Esophagus mucosa (tissue), 1 donor: ENCODE results near the gene ANKRD63. TPM values are rescaled to one million over a fixed set of nuclear protein-coding genes. Genes with fewer than 3 reads are reported as not detected.

Experiments
- ATAC-seq: fragments of 200-7000 bp; cut with Tn5 transposase; one replicate; pipeline ENCODE4 v1.9.1; 2020
- total RNA-seq: library from RNA; stranded (reverse); gene quantifications from one replicate; pipeline ENCODE4 v1.2.4, GENCODE V29; 2023
- donor health status: DM: yes; HTN: yes; CAD: no.

ANKRD63 gene
- total RNA-seq, 1 donor from 2014 or later, result not detected

DNA sequence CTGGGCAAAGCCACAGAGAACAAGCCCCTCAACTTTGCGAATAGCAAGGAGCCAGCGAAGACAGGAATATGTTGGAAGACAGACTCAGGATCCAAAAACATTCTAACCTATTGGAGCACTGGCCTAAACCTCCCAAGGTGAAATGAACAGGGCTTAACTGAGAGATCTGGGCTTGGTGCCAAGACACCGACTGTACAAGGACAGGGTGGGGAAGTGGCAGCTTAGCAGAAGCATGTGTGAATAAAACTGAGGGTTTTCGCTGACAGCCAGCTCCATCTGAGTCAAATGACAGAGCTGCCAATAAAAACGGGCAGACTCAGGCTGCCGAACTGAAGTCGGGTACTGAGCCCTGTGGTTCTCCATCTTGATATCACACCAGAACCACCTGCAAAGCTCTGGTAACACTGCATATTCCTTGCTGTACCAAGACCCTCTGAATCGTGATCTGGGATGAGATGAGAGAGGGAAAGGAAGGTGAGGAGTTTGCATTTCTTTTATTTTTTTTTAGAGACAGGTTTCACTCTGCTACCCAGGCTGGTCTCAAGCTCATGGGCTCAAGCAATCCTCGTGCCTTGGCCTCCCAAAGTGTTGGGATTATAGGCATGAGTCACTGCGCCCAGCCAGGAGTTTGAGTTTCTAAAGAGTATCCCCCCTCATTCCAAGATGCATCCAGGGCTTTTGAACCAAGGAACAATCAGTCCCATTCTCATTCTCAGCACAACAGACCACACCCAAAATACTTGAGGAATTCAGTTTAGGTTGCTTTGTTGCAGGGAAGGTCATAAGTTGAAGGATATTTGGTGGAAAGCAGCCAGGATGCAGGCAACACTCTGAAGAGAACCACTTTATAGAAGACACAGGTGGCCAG is 30.9 kb upstream of the ANKRD63 start:
- ATAC-seq, result peak; percentile 87

DNA sequence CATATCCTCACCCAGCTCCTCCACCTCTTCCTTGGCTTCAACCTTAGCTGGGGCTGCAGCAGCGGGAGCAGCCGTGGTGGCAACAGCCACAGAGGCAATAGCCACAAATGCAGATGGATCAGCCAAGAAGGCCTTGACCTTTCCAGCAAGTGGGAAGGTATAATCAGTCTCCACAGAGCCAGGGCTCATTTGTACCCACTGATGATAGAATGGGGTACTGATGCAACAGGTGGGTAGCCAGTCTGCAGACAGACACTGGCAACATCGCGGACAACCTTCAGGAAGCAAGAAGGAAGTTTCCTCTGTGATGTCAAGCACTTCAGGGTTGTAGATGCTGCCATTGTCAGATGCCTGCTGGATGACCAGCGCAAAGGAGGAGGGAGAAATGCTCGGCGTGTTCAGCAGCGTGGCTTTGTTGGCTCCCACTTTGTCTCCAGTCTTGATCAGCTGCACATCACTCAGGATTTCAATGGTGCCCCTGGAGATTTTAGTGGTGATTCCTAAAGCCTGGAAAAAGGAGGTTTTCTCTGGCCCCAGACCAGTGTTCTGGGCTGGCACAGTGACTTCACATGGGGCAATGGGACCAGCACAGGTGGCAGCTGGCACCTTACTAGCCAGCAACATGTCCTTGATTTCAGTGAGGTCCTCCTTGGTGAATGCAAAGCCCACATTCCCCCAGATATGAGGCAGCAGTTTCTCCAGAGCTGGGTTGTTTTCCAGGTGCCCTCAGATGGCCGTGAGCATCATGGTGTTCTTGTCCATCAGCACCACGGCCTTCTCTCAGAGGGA is 29.7 kb upstream of the ANKRD63 start:
- ATAC-seq, result no peak

DNA sequence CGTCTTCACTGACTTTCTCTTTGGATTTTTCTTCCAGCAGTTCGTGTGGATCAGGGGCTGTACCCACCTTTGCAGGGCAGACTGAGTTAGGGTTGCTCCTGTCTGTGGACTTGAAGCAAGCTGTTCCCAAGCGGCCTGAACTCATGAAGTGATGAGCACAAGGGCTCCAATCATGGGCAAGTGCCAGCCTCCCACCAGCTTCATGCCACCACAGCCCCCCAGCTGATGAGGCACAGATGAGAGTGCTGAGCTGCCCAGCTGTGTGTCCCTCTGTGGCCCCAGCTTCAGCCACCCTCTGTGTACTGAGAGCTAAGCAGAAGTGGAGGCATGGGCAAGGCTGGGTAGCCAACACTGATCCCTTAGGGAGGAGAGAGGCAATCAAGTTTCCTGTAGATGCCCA is 28.1 kb upstream of the ANKRD63 start:
- ATAC-seq, result no peak

DNA sequence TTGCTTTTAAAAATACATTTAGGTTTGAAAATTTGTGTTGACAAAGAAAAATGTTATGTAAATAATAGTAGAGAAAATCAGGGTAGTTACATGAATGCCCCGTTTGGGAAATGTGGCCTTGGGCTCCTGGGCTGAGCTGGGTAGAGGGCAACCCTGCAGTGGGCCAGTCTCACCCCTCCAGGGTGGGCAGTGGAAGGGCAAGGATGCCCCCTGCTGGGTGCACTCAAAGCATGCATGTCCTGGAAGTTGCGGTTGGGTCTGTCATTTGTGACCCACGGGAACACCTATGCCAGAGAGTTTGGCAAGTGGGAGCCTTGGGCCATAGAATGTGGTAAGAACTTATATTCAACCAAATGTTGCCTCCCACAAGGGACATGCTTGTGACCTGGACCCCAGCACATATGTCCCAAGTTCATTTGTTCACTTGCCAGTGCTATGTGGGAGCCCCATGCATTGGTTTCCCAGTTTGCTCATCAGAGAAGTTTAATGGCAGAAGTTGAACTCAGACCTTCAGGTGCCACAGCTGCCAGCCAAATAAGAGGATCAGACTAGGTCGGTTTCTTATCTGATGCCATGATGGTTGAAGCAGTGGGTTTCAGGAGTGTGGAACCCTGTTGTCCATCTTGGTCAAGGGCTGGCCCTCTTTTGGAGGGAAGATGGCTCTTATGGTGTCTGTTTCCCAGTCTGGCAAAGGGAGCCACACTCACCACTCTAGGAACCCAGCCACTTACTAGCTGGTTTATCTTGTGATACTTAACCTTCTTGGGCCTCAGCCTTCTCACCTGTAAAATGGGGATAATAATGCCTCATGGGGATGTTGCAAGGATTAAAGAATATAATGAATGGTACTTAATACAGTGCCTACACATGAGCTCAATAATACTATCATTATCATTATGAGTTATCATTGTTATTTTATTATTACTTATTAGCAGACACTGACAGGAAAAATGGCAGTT is 27.4 kb upstream of the ANKRD63 start:
- ATAC-seq, result peak; percentile 32

DNA sequence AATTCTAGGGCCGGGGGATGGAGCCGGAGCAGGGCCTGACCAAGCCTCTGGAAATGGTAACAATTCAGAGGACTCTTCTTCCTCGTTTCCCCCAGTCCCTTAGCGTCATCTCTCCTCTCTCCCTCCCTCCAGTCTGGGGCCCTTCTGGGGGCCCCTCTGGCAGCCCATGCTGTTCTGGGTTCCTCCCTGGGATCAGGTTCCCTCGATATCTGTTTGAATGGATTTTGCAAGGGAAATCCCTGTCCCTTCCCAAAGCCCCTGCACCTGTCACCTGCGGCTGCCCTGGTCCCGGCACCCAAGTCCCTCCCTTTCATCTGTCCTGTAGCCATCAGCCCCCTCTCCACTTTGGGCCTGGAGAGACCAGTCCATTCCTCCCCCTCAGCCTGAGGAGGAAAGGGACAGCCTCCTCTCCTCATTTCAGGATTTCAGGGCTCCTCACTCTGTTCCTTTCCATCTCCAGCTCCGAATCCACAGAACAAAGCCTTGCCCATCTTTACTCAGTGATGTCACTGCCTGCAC is 26.5 kb upstream of the ANKRD63 start:
- ATAC-seq, result no peak

DNA sequence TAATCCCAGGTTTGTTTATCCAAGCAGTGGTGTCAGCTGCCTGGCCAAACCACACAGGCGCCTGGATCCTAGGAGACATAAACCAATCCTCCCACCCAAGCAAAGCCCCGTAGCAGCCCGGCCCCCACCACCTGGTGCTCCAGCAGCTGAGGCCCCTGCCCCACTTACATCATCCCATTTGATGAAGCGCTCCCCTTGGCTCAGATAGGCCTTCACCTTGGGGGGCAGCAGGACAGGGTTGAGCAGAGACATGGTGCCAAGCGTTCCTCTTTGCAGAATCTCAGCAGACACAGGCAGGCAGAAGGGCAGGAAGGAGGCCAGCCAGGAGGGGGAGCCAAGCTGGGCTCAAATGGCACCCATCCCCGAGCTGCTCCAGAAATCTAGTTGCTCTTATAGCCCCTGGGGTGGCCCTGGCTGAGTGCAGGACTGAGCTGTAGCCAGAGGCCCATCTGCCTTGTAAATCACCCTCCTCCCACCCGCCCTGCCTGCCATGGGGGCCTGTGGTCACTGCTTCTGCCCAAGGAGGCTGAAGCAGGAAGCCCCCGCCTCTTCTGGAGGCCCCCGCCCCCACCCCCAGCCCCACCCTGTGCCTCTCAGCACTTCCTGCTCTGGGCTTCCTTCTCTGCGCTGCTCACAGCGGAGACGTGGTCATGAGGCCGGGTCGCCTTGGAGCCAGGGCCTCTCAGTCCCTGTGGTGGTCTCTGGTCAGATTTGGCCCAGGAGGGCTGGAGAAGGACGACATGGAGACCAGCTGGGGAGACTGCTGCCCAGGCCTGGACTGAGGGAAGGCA is 24.8 kb upstream of the ANKRD63 start, which contains the start of gene PLCB2:
Gene PLCB2 (minus strand): TSS at position 515 of the 791 bp plus-strand sequence. CDS start 263 bp downstream, at position 252.
- ATAC-seq, result peak; percentile 56

DNA sequence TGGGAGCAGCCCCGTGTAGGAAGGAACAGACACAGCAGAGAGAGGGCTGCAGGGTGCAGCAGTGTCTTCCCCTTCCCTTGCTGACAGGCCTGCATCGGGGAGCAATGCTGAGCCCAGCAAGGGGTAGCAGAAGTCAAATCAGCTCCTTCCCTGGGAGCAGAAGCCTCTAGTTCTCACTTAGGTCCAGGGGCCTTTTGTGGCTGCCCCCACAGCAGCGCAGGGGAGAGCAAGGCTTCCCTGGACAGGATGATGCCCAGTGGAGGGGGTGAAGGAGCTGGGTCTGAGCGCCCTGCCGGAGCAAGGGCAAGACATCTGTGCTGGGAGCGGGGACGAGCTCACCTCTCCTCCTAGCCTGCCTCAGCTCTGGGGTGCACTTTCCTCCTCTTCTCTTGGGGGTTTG is 24.0 kb upstream of the ANKRD63 start:
- no peak for ATAC-seq

DNA sequence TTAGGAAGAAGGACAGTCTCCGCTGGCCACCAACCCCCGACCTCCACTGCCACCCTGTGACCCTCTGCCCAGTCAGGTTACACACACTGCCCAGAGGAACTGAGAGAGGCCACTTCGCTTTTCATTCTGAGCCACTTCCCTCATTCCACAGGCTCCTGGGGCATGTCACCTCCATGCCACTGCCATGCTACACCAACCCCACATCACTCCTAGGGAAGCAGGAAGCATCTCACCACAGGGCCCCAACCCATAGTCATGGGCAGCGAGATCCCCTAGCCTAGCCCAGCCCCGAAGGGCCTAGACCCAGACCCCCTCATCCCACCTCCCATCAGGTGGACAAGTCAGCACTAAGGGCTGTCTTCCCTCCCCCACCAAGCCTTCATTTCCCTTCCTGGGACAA is 23.5 kb upstream of the ANKRD63 start:
- ATAC-seq, result no peak

DNA sequence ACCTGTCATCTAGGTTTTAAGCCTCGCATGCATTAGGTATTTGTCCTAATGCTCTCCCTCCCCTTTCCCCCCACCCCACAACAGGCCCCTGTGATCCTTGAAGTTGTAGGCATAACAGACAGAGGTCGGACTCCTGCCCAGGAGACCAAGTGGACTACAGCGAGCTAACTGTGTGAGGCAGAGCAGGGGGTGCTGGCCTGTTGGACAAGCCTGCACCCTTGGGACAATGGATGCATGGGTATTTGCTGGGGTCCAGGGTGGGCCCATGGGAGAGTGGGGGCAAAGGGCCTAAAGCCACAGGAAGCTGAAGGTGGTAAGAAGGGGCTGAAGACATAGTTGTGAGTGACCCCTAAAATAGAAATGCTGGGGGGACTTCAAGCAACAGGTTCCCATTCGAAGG is 22.4 kb upstream of the ANKRD63 start:
- no peak for ATAC-seq

DNA sequence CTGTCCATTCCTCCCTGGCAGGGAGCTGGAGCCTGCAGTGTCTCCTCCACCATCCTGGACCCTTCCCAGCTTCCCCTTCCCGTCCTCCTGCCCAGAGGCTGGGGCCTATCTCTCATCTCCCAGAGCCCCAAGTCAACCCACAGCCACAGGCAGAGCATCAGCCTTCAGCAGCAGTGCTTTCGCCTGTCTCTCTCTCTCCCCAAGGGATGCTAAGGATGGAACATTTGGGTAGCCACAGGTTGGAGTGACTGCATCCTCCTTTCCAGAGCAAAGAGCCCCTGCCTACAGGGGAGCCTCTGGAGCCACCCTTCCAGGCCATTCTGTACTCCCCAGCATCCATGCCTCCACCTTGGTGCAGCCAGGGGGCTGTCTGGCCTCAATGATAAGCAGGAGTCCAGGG is 20.7 kb upstream of the ANKRD63 start:
- ATAC-seq, result no peak

DNA sequence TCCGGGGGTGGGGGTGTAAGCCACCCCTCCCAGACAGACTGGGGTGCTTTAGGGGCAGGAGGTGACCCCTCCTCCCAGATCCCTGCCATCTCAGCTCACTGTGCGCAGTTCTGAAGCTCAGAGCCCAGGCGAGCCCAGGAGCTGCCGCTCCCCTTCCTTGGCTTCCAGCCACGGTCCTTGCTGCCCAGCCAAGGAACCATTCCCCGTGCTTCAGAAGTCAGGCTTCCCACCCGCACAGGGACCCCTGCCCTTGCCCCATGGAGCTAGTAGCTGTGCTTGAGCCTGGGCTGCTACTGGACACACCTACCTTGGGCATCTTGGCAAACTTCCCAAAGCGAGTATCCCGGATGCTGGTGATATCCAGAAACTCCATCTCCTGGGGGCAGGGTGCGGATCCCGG is 20.1 kb upstream of the ANKRD63 start:
- no peak for ATAC-seq

DNA sequence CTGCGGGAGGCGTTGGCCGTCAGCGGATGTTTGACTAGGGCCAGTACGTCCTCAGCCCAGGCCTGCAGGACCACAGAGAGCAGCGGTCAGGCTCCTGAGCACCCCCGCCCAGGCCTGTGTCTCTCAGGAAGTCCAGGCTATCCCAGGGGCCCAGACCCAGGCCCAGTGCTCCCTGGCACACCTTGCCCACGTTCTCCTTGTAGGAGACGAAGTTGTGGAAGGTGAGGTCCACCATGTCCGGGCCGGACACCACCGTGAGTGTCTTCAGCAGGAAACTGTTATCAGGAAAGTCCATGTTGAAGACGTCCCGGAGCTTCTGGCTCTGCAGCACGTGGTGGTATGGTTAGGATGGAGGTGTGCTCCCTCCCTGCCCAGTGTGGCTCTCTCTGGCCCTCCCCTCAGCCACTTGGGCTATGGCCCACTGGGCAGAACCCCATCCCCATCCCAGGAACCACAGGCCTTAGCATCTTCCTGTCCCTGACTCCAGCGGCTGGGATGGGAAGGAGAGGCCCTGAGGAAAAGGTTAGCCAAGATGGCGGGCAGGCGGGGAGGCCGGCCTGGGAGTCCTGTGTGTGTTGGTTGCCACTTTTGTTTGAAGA is 19.5 kb upstream of the ANKRD63 start:
- ATAC-seq, result no peak

DNA sequence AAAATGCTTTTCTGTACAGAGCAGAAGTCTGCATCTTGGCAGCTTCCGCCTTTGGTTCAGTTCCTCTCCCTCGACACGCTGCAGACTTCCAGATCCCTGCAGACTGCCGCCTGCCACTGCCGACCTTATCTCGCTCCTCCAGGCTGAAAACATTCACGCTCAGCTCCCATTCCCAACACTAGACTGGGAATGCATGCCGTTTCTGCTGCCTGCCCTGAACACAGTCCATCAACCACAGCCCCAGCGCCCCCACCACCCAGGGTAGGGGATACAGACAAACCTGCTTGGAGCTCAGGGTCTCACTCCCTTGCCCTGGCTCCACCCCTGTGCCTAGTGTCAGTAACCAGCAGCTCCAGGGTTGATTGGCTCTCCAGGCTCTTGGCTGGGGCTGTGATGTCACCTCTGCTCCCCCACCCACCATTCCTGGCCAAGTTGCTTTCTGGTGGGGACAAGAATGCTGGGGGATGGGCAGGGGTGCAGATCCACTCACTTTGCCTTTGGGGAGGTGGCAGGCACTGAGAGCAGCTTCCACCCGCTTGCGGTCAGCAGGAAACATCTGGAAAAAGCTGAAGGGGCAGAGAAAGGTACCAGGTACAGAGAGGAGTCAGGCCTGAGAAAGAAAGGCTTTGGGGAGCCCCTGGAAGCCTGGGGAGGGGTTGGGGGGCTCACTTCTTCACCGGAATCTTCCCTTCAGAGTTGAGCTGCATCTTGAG is 18.8 kb upstream of the ANKRD63 start:
- no peak for ATAC-seq

DNA sequence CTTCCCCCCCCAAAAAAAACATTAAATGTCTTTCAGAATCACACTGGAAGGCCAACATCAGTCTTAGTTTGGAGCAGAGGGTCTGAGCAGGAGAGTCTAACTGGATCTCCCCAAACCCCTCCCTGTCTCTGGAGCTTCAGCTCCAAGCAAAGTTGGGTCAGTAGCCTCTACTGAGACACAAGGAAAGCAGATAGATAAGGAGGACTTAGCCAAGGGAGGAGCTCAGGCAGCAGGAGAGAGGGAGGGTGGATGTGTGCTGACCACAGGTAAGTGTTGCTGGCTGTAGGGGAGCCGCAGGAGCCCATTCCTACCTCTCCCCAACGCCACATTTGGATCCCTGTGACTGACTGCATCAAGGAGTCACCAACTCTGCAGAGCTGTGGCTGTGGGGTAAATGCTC is 17.9 kb upstream of the ANKRD63 start:
- no peak for ATAC-seq

DNA sequence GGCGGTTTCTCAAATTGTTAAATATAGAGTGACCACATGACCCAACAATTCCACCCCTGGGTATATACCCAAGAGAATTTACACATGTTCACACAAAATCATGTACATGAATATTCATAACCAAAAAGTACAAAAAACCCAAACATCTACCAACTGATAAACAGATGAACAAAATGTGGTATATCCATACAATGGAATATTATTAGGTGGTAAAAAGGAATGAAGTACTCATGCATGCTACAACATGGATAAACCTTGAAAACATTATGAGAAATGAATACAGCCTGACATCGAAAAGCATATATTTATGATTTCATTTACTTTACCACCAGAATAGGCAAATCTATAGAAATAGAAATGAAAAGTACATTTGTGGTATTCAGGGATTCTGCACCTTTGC is 17.5 kb upstream of the ANKRD63 start:
- ATAC-seq, result no peak

DNA sequence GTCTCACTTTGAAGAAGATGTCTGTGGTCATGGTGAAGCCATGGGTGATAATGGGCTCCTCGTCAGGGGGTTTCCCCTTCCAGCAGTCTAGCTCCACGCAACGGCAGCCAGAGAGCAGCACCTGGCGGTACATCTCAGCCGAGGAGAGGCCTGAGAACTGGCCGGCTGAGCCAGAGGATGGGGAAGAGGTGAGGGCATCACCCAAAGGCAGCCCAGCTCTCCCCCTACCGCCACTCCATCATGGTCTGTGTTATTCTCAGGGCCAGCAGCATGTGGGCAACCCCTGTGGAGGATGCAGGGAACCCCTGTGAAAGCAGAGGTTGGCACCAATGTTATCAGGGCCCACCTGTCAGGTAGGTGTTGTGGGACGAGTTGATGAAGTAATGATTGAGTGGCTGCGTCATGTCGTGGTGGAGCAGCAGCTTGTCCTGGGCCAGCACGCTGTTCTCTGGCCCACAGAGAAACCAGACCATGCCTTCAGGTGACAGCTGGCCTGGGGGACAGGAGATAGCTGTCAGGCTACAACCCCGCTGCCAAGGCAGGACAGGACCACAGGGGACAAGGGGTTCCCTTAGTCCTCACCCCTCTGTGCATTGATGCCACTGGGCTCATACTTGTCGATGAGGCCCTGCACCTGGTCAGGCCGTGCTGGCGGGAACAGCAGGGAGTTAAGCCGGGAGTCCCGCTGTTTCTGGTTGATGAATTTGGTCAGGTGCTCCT is 15.5 kb upstream of the ANKRD63 start:
- ATAC-seq, result no peak

DNA sequence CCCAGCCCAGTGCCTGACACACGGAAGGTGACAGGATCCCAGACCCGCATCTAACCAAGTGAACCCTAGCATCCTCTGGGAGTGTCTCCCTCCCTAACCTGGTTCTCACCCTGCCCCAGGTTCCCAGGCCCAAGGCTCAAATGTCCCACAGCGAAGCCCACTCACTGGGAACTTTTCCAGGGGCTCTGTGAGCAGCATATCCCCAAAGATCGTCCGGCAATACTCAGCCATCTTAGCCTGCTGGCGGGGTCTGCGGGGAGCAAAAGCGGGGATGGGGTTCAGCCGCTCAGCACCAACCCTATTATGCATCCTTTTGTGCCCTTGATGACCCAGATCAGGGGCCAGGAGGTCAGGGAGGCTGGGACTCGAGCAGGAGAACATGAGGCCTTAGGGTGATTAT is 14.5 kb upstream of the ANKRD63 start:
- no peak for ATAC-seq

DNA sequence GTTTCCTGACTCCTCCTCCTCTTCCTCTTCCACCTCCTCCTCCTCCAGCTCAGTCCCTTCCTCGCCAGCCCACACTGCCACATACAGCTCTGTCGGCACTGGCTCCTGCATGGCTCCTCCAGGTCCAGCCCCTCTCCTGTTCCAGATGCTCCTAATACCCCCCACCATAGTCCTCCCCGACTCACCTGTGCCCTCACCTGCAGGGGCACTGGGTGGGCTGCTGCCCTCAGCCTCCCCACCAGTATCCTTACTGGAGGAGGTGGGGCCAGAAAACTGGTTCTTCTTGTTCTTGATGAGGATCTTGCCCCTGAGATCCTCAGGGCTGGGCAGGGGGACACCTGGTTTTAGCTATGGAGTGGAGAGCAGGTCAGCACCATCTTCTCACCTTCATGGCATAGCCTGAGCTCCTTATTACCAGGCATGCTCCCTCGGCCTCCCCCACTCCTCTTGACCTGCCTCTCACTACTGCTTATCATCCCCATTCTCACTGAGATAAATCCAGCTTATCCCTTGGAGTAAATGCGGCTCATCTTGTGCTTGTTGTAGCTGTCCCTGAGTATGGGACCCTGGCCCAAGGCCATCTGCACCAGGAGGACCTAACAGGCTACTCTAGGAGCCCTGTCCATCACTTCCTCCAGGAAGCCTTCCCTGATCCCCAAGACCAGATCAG is 13.8 kb upstream of the ANKRD63 start:
- no peak for ATAC-seq
